Measurements from ENCODE around the gene SCUBE1.
"Not testable (repeated sequence)": the region's sequence is repeated elsewhere in the genome, so short reads cannot be mapped to it uniquely, and the experiment has no call there.

SCUBE1 gene

DNA sequence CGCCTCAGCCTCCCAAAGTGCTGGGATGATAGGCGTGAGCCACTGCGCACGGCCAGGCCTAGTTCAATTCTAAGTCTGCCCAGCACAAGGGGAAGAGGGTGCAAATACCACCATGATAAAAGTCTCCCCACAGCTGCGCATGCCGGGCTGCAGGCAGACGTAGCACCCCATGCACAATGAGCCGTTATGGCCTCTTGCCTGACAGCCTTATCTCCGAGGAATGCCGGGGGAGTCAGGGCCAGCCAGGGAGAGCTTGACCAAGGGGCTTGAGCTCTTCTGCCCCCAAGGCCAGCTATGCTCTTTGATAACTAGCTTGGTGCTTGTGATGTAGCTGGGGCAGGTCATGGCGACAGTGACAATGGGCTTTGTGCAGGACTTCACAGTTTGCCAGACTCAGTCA lies 13.7 kb upstream of the SCUBE1 start:
- DNase-seq (ENCODE audit: low spot score): no peak

DNA sequence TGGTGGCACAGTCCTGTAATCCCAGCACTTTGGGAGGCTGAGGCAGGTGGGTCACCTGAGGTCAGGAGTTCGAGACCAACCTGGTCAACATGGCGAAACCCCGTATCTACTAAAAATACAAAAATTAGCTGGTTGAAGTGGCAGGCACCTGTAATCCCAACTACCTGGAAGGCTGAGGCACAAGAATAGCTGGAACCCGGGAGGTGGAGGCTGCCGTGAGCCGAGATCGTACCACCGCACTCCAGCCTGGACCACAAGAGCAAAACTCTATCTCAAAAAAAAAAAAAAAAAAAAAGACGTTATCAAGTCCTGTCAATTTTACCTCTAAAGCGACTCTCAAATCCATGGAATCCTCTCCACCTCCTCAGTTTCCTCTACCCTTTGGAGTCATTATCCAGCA lies 12.5 kb upstream of the SCUBE1 start:
- not testable (repeated sequence) for DNase-seq (ENCODE audit: low spot score)

DNA sequence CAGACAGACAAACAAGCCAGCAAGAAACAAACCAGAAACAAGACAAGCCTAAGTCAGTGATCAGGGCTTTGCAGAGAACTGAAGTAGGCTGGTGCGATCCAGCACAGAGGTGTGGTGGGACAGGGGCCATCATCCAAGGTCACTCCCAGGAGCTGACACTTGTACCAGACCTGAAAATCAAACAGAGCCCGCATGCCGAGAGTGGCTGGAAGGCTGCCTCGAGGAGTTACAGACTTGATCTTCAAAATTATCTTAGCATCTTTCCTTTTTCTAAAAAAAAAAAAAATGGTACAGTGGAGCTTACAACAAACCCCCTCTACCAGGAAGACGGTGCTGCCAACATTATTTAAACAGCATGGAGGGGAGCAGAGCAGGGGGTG lies 8.8 kb upstream of the SCUBE1 start:
- DNase-seq (ENCODE audit: low spot score): no peak

DNA sequence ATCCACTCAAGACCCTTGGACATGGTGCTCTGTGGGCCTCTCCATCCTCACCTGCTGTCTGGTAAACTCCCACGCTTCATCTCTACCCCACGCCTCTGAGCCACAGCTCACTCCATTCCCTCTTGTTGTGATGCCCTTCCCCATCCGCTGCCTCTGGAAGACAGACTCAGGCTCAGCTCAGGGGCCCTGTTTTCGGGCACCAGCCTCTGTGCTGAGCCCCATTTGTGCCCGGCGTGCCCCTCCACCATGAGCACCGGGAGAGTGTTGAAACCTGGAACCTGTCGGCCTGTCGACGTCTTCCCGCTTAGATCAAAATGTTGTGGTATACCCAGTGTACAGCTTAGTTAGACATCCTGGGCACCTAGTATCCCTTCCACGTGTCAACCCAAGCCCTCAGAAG lies 6.5 kb upstream of the SCUBE1 start:
- DNase-seq (ENCODE audit: low spot score): no peak

DNA sequence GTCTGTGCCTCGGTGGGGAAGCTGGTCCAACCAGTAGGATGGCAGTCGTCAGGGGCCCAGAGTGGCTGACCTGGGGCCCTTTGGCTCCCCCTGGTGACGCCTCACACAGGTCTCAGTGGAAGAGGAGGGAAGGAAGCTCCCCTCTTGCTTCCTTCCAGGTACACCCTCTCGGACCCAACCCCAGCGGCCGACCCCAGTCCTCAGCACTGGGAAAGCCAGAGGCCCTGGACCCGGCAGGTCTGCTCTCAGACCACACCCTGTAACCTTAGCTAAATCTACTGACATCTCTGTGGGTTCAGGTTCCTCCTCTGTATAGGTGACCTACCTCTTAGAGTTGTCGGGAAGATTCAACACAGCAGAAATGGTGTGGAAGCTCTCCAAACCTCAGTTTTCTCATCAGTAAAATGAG lies 3.4 kb upstream of the SCUBE1 start:
- peak; percentile 46 for DNase-seq (ENCODE audit: low spot score)

DNA sequence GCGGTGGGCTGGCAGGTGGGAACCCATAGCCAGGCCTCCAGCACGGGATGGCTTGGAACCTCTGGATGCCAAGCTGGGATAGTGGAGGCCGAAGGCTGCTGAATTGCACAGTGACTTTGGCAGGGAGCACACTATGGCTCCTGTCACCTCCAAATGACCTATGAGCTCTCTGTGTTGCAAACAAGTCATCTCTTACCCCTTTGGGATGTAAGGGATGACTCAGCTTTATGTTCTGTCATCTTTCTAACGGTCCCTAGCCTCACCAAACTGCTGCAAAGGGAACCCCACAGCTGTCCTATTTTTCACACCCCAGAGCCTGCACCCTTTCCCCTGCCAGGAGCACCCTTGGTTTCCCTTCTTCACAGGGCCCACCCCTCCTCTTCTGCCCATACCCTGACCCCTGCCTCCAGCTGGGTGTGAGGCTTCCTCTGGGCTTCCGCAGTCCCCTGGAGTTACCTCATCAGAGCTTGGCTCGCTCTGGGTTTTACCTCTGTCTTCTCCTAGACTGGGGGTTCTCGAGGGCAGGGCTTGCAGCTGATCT lies 2.7 kb upstream of the SCUBE1 start:
- DNase-seq (ENCODE audit: low spot score): no peak

DNA sequence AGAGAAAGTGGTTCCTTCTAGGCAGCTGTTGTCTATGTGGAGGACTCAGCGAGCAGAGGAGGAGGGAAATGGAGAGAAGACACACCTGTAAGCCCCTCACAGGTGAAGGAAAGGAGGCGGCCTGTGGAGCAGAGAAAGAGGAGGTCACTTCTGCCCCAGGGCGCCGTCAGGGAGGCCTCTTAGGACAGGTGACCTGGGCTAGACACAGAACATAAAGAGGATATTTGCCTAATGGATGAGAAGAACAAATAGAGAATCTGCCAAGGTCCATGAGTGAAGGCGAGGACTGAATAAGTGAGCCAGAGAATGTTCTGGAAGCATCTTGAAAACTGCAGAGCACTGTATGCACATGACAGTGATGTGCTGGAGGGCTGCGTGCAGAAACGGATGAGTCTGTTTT lies 2.2 kb upstream of the SCUBE1 start:
- DNase-seq (ENCODE audit: low spot score): no peak

DNA sequence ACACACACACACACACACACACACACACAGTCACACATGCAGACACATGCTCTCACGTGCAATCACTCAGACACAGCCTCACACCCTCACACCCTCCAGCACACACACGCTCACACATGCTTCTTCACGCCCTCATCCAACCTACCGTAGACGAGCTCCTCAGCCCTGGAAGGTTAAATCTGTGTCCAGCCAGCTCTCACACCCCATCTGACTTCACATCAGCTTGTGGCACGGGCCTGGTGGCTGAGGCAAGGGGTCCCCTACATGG lies 1.3 kb upstream of the SCUBE1 start:
- no peak for DNase-seq (ENCODE audit: low spot score)

DNA sequence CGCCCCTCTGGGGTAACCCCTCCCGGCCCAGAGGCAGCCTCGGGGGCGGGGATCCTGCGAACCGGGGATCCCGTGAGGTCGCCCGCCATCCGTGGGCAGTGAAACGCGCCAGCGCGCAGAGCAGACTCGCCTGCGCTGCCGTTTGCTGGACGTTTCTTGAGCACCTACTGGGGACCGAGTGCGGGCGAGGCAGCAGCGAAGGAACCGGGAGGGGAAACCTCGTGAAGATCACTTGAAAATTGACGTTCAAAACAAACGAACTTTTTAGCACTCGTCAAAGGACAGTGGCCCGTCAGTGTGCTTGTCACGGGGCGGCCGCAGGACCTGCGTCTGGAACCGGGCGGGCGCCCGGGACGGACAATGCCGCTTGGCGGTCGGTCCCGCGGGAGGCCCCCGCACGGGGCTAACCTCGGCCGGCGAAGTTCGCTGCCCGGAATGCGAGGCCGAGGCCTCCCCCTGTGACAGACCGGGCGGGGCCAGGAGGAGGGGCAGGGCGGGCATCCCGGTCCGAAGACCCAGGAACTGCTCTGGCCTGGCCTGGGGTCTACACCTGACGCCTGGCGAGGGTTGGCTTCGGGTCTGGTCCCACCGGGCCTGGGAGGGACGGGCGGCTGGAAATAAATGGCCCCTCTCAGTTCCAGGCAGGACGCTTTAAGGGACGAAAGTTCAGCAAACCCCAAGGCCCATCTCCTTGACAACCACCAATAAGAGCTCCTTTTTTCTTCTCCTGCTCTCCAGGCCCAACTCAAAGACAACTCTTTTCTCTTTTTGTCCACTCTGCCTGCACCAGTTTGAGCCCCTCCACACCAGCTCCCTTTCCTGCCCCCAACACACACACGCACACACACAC lies 723 bp upstream of the SCUBE1 start:
- DNase-seq (ENCODE audit: low spot score): no peak

DNA sequence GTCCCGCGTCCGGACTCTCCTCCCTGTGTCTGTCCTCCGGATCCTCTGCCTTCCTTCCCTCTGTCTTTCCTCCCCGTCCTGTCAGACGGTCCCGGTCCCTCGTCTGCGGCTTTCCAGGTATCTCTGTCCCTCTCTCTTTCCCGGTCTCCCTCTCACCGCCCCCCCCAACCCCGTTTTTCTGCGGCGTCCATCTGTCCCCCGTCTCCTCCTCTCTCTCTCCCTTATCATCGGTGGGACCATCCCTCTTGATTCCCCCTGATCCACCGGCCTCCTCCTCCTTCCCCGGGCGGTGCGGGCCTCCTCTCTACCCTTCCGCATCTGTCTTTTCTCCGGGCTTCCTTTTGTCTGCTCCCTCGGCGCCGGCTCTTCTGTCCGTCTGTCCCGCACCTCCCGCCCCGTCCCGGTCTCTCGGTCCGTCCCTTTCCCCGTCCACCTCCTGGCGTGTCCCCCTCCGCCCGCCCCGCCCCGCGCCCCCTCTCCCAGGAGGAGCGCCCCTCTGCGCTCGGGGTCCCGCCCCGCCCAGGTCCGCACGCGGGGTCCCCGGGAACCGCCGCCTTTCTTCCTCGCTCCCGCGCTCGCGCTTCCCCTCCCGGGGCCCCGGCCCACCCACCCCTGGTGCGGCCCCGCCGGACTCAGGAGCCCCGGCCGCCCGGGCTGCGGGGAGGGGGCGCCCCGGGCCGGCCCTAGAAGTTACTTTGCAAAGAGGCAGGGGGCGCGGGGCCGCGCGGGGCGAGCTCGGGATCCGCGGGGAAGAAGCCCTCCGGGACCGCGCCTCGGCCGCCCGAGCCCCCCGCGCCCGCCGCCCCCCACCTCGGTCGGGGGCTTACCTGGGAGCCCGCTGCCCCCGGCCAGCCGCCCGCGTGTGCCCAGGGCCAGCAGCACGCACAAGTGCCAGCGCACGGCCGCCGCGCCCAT lies 568 bp downstream of the SCUBE1 start:
- no peak for DNase-seq (ENCODE audit: low spot score)

DNA sequence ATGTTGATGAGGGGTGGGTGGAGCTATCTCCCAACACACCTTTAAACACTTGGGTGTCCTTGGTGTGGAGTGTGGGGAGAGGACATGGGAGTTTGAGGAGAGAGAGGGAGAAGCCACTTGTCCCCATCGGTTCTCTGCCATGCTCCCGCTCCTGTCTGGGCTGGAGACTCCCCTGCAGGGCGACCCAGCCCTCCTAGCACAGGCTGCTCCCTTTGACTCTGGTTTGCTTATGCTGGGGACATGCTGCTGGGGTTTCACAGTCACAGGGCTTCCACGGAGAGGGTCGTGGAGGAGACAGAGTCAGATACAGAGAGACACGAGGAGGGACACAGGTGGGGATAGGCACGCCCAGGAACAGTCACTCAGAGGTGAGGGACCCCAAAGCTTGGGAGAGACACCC lies 1.6 kb downstream of the SCUBE1 start:
- no peak for DNase-seq (ENCODE audit: low spot score)

DNA sequence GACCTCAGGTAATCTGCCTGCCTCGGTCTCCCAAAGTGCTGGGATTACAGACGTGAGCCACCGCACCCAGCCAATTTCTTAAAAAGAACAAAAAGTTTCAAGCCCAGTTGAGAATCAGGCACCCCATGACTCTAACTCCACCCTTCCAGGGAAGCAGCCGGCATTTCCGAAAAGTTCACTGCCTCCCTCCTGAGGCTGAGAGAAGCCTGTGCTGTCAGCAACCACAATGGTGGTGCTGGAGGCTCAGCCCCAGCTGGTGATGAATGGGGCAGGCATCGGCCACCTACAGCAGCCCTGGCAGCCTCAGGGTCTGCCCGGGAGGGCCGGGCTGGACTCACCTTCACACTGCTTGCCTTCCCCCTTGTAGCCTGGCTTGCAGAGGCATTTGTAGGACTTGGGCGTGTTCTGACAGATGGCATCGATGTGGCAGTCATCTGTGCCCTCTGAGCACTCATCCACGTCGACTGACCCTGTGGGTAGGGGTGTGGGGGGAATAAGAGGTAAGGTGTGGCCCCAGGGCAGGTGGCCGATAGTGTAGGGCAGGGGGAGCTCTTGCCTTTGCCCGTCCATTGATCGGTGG lies 4.3 kb downstream of the SCUBE1 start:
- DNase-seq (ENCODE audit: low spot score): no peak

DNA sequence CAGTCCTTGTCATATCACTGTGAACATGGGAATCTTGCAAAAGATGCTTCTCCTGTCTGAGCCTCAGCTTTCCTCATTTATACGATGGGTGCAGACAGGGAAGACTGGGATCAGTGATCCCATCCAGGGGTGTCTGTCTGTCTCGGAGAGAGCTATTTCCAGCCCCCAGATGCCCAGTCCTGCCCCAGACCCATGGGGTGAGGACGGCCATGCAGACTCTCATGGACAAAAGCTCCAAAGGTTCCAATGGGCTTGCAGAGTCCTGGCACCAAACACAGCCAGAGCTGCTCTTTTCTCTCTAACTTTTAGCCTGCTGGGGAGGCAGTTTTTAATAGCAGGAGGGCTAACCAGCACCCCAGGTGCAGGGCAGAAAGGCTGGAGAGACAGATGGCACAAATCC lies 5.2 kb downstream of the SCUBE1 start:
- DNase-seq (ENCODE audit: low spot score): no peak

DNA sequence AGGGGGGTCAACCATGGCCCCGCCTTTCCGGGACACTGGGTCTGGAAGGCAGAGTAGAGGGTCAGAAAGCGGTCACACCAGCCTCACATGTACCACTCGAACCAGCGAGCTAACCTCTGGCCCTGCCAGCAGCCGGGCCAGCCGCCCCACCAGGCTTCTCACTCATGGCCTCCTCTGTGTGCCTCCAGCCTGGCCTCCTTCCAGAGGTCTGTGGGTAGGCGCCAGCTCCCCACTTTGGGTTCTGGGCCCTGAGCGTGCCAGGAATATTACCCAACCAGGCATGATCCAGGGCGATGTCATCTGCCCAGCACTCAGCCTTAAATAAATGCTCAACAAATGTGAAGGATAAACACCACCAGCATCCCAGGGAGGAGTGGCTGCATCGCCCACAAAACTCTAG lies 5.8 kb downstream of the SCUBE1 start:
- DNase-seq (ENCODE audit: low spot score): no peak

DNA sequence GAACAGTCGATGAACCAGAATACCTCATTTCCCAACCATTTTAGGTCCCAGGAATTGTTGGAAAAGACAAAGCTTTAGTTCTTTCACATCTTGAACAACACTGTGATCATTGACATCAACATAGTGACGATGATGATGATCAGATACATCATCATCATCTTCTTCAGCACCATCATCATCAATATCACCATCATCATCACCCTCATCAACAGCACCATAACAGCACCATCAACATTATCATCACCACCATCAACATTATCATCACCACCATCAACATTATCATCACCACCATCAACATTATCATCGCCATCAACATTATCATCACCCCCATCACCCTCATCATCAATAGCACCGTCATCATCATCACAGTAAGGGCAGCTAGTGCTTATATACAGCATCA lies 8.8 kb downstream of the SCUBE1 start:
- no peak for DNase-seq (ENCODE audit: low spot score)

DNA sequence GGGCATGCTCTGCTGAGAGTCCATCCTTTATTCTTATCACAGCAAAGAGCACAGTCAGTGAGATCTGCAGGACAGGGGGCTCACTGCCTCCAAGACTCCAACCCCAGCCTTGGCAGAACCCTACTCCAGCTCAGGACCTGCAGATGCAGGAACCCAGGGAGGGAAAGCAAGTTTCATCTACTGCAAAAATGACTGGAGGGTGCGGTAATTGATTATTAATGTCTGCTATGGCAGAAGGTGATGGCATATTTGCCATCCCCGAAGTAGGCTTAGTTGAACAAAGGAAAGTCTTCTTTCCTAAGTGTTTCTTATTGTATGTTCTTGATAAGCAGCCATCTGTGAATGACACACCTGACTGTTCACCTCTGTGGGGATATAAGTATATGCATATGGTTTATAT lies 9.2 kb downstream of the SCUBE1 start:
- no peak for DNase-seq (ENCODE audit: low spot score)

DNA sequence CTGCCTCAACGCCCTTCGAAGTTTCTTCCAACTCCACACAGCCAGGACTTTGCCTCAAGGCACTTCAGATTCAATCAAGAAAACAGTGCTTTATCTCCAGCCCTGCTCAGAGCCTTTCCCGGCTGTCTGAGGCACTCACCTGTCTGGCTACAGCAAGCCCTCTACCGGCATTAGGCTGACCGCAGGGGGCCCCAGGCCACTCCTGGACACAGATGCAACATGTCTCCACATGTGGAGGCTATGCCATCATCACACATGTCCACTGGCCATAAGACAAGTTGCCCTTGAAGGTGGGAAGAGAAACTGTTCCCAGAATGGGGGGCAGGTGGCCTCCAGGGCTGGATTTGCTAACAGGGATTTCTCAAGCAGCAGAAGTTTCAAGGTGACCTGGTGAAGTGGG lies 10.0 kb downstream of the SCUBE1 start:
- DNase-seq (ENCODE audit: low spot score): no peak

DNA sequence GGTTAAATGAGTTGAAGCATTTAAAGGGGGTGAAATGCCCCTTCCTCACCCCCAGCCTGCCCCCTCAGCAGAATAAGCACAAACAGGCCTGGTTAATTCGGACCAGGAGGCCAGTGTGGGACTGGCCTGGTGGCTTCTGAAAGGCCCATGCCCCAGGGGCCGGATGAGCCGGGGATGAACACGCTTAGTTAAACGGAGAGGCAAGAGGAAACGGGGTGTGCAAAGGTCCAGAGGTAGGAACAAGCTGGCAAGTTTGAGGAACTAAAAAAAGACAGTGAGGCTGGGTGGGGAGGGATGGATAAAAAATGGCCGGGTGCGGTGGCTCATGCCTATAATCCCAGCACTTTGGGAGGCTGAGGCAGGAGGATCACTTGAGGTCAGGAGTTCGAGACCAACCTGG lies 11.5 kb downstream of the SCUBE1 start:
- DNase-seq (ENCODE audit: low spot score): no peak

DNA sequence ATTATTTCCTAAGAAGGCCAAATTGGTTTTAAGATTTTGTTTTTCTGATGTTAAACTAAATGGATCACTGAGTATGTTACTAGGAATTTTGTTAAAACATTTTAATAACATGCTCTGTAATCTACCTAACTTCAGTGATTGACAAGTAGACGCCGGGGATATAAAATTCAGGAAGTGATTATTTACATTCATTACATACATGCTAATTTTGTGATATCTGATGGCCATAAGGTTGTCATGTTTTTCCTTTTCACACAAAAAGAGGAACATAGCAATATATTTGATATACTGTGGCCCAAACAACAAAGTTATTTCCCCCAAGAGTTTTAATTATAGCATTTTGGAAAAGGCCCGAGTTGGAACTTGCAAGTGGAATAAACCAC lies 12.1 kb downstream of the SCUBE1 start:
- DNase-seq (ENCODE audit: low spot score): no peak

DNA sequence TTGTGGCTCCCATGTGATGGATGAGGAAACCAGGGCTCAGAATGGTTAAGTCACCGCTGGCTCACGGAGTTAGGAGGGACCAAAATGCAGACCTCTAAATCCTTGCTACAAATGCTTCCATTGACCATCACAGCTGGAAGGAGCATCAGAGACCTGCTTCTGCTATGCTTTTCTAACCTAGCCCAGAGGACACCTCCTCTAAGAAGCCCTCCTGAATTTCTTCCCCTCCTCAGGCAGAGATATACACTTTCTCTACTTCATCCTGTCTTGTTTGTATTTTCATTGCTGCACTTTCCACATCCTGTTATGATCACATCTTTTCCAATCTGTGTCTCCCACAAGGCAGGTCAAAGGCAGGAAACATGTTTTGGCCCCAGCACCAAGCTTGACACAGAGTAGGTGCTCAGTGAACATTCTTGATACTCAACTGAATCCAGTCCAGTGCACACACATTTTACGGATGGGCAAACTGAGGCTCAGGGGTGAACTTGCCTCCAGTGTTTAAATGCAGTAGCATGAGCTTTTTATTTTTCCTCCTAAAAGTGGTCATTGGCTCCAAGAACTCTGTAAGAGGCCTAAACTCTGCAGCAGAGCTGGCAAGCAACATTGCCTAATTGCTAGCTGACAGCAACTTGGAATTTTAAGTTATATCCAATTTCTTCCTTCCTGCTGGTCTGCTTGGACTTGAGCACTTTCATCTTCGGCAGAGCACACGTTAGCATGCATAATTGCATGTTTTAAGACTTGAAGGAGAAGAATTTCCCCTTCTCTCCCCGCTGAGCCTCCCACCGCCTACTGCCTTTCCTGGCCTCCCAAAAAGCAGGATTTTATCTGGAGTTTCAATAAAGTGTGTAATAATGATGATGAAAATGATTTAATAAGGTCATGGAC lies 12.7 kb downstream of the SCUBE1 start:
- no peak for DNase-seq (ENCODE audit: low spot score)

DNA sequence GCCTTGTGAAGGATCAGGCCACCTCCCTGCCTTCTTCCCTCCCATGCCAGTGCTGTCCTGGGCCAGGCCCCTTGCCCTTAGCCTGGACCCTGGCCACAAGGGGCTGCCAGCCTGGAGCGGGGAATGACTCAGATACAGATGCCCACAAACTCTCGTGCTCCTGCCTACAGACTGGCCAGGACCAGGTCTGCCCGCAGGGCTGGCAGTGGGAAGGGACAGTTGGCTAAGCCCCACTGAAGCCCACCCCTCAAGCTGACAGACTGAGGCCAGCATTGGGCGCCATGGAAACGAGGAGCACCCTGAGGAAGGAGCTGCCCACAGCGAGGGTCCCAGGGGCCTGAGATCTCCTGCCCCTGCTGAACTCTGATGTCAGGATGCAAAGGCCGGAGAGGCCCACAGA lies 14.1 kb downstream of the SCUBE1 start:
- no peak for DNase-seq (ENCODE audit: low spot score)

DNA sequence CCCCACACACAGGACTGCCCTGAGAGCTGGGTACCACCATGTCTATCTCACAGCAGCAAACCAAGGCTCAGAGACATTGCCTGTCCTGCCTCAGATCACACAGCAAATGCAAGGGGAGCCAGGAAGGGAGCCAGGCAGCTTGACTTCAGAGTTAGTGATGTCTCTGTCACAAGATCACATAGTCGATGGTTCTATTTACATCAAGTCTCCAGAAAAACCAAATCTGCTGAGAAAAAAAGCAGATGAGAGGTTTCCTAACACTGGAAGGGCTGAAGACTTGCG lies 16.1 kb downstream of the SCUBE1 start:
- no peak for DNase-seq (ENCODE audit: low spot score)
